Adrenal gland (tissue), 12 donors: ENCODE results near the gene TACC2. TPM values are rescaled to one million over a fixed set of nuclear protein-coding genes. Genes with fewer than 3 reads are reported as not detected.
"Not testable (repeated sequence)": the region's sequence is repeated elsewhere in the genome, so short reads cannot be mapped to it uniquely, and the experiment has no call there.

Experiments used
- DNase-seq, 7 donors: peaks; one replicate each; pipeline ENCODE4 v3.0.0-alpha.2; 2019 to 2020
- H3K27ac ChIP-seq, 5 donors: fragments of 200-600 bp; sonication (generic) in 4 of 5; 1 replicate in 3 of 5; 2 replicates in 2 of 5; pipeline versions ENCODE4 v1.5.1 to v1.8.0; 2016 to 2020; ENCODE audit warnings: mild to moderate bottlenecking in 1 of 5
- H3K27me3 ChIP-seq: fragments of 200-600 bp; 2 replicates; pipeline ENCODE4 v1.8.0; 2021
- H3K36me3 ChIP-seq, 2 donors: fragments of 200-600 bp; replicated peaks in 1 of 2; 1 replicate in 1 of 2; 2 replicates in 1 of 2; pipeline versions ENCODE4 v1.5.1 to v1.8.0; 2018 to 2022
- H3K4me1 ChIP-seq, 2 donors: fragments of 200-600 bp; replicated peaks in 1 of 2; 1 replicate in 1 of 2; 2 replicates in 1 of 2; pipeline versions ENCODE4 v1.5.1 to v1.8.0; 2018 to 2021
- H3K4me3 ChIP-seq, 4 donors: fragments of 200-600 bp; sonication (generic) in 3 of 4; one replicate each; pipeline ENCODE4 v1.5.1; 2016 to 2018
- H3K9me3 ChIP-seq, 3 donors: fragments of 200-600 bp; sonication (generic) in 1 of 3; replicated peaks in 1 of 3; 1 replicate in 2 of 3; 2 replicates in 1 of 3; pipeline versions ENCODE4 v1.5.1 to v1.8.0; 2016 to 2021
- CTCF ChIP-seq, 6 experiments: fragments of 450-650 bp in 4 of 6; fragments of 200-600 bp in 2 of 6; sonication (generic) in 1 of 6; IDR thresholded peaks; 1 replicate in 5 of 6; 2 replicates in 1 of 6; pipeline versions ENCODE4 v1.5.1 to v1.8.0; 2016 to 2021; ENCODE audit warnings: antibody characterized with exemption in 6 of 6, mild to moderate bottlenecking in 2 of 6, moderate library complexity in 1 of 6
- POLR2A ChIP-seq, 2 donors: fragments of 450-650 bp; IDR thresholded peaks; one replicate each; pipeline ENCODE4 v1.6.1; 2017; ENCODE audit warnings: antibody characterized with exemption in 2 of 2, mild to moderate bottlenecking in 2 of 2, moderate library complexity in 1 of 2
- WGBS, 4 donors: extraction: QIAGEN DNeasy Blood & Tissue Kit in 2 of 4; methylation state at CpG; one replicate each; pipeline versions ENCODE4 v1.1.5 to v1.1.7; 2013 to 2017; 5-methylcytosine and 5-hydroxymethylcytosine counted together
- intact Hi-C, 2 donors: fragments of 100-400 bp; cut with DNase I; formaldehyde crosslinking; loops; one replicate each; pipeline versions ENCODE4 v1.14.1 to v1.15.0; 2022 to 2023
- polyA plus RNA-seq, 3 donors: library from polyadenylated mRNA; stranded (reverse); fragments of 200-250 nt in 2 of 3; fragments of 350-450 nt in 1 of 3; fragmentation: Illumina TruSeq in 1 of 3; extraction: RNeasy Lipid Tissue Mini Kit (QIAGEN cat#74804) in 1 of 3; gene quantifications; one replicate each; pipeline ENCODE4 v1.2.3, GENCODE V29; 2013 to 2014
- total RNA-seq, 9 donors: library from RNA; depleted of rRNA in 4 of 9; stranded (reverse); fragments of >200 nt in 4 of 9; fragments of 120-200 nt in 1 of 9; fragmentation: NEBNext Ultra II Directional in 1 of 9; extraction: Animal tissue kit (Norgen Biotek cat#: 25700) in 1 of 9; gene quantifications; one replicate each; pipeline versions ENCODE4 v1.1.0 to v1.2.4, GENCODE V29; 2013 to 2023
- donor health status: healthy with polysubstance abuse.
- donor health status: Bipolar disorder and iron deficiency.
- donor health status: DM: yes; HTN: yes; CAD: no.
- donor health status: DM: no; HTN: no; CAD: no.
- donor health status: DM: no; HTN: no; CAD: no.
- donor health status: DM: yes; HTN: yes; CAD: no.

TACC2 gene
- total and polyA plus RNA-seq, 12 donors: 11.3 to 45.7 (median 26.3) TPM

GRCh38 chr10:122012731-122013130 is 23.8 kb downstream of the TACC2 start:
- H3K27ac ChIP-seq: no peak overlapping the region
- H3K4me3 ChIP-seq: no peak overlapping the region
- H3K27me3 ChIP-seq: no peaks in the 10 kb centered on the region
- DNase-seq: no peak
- H3K36me3 ChIP-seq: no peaks in the 10 kb centered on the region
- H3K9me3 ChIP-seq: no peaks in the 10 kb centered on the region
- no peak for TF ChIP-seq POLR2A (IDR thresholded peaks at IDR 0.05)
- no peak for TF ChIP-seq CTCF (IDR thresholded peaks at IDR 0.05)
- intact Hi-C loops: no loop called here
- H3K4me1 ChIP-seq: no peaks in the 10 kb centered on the region
- WGBS, 4 donors: 76 to 88% (median 81%) methylated on average over 4 to 5 of the region's 5 CpGs

GRCh38 chr10:122013311-122013780 is 24.4 kb downstream of the TACC2 start:
- H3K36me3 ChIP-seq: no peaks in the 10 kb centered on the region
- no peak for TF ChIP-seq CTCF (IDR thresholded peaks at IDR 0.05)
- no peak for TF ChIP-seq POLR2A (IDR thresholded peaks at IDR 0.05)
- WGBS, 4 donors: 70 to 81% (median 72%) methylated on average over 6 to 8 of the region's 8 CpGs
- H3K27ac ChIP-seq: no peak overlapping the region
- H3K27me3 ChIP-seq: no peaks in the 10 kb centered on the region
- DNase-seq: no peak
- no peak overlapping the region for H3K4me3 ChIP-seq
- H3K4me1 ChIP-seq: no peaks in the 10 kb centered on the region
- no peaks in the 10 kb centered on the region for H3K9me3 ChIP-seq
- intact Hi-C loops: no loop called here

GRCh38 chr10:122014652-122015248 is 25.8 kb downstream of the TACC2 start:
- DNase-seq: no peak
- H3K4me1 ChIP-seq: no peaks in the 10 kb centered on the region
- no peak overlapping the region for H3K4me3 ChIP-seq
- H3K36me3 ChIP-seq: no peaks in the 10 kb centered on the region
- no peak overlapping the region for H3K27ac ChIP-seq
- H3K9me3 ChIP-seq: no peaks in the 10 kb centered on the region
- H3K27me3 ChIP-seq: no peaks in the 10 kb centered on the region
- intact Hi-C loops: no loop called here
- TF ChIP-seq POLR2A (IDR thresholded peaks at IDR 0.05) (no peak), CTCF (IDR thresholded peaks at IDR 0.05) (no peak)
- 64 to 97% (median 76%) methylated on average over 3 of the region's 3 CpGs for WGBS, 4 donors

- H3K27me3 ChIP-seq, H3K27ac ChIP-seq, H3K9me3 ChIP-seq, DNase-seq, H3K4me1 ChIP-seq, H3K36me3 ChIP-seq, H3K4me3 ChIP-seq, intact Hi-C loops: not testable (repeated sequence)
- 70 to 83% (median 77%) methylated on average over 4 of the region's 4 CpGs for WGBS, 4 donors
Measured at GRCh38 chr10:122017926-122018325, 29.0 kb downstream of the TACC2 start.

- TF ChIP-seq POLR2A (IDR thresholded peaks at IDR 0.05) (no peak), CTCF (IDR thresholded peaks at IDR 0.05) (no peak)
- H3K9me3 ChIP-seq: no peaks in the 10 kb centered on the region
- no peaks in the 10 kb centered on the region for H3K27me3 ChIP-seq
- WGBS, 4 donors: 56 to 69% (median 61%) methylated on average over 7 of the region's 7 CpGs
- DNase-seq: no peak
- no peak overlapping the region for H3K27ac ChIP-seq
- intact Hi-C loops: no loop called here
- no peaks in the 10 kb centered on the region for H3K4me1 ChIP-seq
- no peak overlapping the region for H3K4me3 ChIP-seq
- H3K36me3 ChIP-seq: no peaks in the 10 kb centered on the region
Measured at GRCh38 chr10:122018491-122018890, 29.5 kb downstream of the TACC2 start.
